Erythroblast (primary cell): ENCODE results near the gene SLC35F1.

Source experiments
- GATA1 ChIP-seq: IDR thresholded peaks from 2 replicates; pipeline ENCODE4 v1.6.1; 2011; ENCODE audit warnings: low read depth, mild to moderate bottlenecking, control low read depth, low read length, moderate library complexity
- POLR2A ChIP-seq: IDR thresholded peaks from 2 replicates; pipeline ENCODE4 v1.6.1; 2011; ENCODE audit warnings: mild to moderate bottlenecking, low read length

DNA sequence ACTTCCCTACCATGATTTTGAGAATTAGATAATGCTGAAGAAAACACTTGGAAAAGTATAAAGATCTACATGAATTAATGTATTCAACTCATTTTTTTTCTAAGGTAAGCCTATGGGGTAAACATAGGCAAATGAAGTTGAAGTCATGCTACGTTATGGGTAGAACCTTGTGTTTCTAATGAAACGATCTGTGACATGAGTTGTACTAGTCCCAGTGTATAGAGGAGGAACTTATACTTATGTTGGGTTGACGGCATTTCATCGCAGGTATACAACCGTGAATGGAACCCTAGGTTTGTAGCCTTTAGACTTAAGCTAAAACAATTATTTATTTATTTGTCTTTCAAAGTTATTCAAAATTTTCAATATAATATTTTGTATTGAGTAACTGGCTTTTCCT lies 2.6 kb downstream of the SLC35F1 start:
- TF ChIP-seq POLR2A (no peak), GATA1 (no peak)
